ENCODE data around the gene UBXN6.

UBXN6 gene

GRCh38 chr19:4457654-4458395 lies at the start of gene UBXN6:
Gene UBXN6, minus strand, starts transcription at chr19:4457794. Its CDS starts 97 bp downstream, at chr19:4457697.
- DNase-seq = peak; percentile 99

DNA sequence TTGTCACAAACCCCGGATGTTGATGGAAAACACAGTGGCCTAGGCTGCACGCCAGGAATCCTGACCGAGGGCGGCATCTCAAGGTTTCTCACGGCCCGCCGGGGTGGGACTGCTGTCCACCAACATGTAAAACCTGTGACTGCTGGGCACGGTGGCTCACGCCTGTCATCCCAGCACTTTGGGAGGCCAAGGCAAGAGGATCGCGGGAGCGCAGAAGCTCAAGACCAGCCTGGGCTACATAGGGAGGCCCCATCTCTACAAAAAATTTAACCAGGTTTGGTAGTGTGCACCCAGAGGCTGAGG lies 49.5 kb upstream of the UBXN6 start:
- DNase-seq = no peak

DNA sequence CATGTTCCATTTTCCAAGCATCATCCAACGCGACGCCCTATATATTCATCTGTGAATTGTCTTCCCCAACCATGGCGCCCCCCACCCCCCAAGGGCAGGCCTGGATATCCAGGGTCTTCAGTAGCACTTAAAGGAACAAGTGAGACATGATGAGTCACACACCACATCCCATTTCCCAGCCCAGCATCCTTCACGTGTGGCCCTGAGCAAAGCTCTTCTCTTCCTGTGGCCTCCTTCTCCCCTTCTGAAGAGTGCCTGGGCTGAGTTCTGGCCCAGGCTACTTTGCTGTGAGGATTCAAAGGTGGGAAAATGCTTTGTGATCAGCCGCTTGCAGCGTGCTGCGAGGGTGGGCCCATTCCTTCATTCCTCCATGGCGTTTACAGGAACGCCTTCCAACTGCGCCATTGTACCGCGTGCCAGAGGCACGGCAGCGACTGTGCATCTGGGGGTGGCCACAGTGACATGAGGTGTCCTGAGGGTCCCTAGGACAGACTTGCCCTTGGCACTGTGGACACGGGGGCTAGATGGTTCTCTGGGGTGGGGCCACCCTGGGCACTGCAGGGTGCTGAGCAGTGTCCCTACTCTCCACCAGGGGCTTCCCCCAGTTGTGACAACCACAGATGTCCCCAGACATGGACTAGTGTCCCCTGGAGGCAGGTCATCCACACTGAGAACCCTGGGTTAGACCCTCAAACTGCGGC lies 49.0 kb upstream of the UBXN6 start:
- peak; percentile 60 for DNase-seq

DNA sequence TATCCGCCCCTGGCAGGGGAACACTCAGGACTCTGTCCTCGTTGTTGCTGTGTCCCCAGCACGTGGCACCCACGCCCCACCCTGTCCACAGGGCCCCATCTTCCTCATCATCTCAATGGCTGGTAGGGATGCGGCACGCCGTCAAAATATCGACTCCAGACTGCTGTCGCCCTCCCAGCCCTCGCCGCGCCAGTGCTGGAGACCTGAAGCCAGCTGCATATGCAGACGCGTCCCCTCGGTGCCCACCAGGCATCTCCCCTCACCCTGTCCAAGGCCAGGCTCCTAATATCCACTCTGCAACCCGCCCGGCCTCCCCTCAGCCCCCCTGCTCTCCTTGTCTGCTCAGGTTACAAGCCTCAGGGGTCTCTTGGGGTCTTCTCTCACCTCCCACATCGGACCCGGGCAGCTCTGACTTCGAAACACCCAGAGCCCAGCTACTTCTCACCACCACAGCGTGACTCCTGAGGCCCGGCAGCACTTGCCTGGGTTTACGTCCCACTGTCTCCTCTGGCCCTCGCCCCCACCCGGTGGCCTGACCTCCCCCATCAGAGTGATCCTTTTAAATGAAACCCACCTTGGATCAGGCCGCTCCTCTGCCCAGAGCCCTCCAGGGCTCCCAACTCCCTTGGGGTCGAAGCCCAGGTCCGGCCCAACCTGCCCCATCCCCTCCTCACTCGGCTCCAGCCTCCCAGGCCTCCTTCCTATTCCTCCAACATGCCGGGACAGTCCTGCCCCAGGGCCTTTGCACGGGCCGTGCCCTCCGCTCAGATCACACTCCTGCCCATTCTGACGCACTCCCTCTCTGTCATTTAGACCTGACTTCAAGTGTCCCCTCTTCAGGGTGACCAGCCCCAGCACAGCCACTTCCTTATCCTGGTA lies 48.2 kb upstream of the UBXN6 start:
- DNase-seq = no peak

DNA sequence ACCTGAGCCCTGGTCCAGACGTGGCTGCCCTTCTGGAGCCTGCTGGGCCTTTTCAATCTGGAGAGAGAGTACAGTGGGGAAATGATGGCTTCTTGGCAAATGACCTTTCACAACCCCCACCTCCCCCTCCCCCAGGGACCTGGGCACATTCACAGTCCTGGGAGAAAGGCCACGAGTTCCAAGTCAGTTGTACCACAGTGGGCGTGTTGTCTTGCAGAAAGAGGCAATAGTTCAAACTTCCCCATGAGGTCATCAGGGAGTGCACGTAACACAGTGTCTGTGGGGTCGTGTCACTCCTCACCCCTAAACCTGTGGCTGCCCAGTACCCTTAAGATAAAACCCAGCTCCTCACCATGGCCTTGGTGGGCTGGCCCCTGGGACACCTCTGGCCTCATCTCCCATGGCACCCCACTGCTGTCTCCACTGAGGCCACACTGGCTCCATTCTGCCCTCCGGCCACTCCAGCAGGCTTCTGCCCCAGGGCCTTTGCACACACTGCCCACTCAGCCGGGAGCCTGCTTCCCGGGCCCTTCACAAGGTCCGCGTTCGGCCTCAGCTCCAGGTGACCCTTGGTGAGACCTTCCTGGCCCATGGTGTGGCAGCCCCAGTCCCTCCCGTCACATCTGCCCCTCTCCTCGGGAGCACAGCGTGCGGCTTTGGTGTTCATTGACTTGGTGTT lies 47.4 kb upstream of the UBXN6 start:
- peak; percentile 91 for DNase-seq

GRCh38 chr19:4504297-4504701 lies 46.7 kb upstream of the UBXN6 start:
- DNase-seq = no peak

GRCh38 chr19:4503825-4504170 lies 46.2 kb upstream of the UBXN6 start:
- no peak for DNase-seq

DNA sequence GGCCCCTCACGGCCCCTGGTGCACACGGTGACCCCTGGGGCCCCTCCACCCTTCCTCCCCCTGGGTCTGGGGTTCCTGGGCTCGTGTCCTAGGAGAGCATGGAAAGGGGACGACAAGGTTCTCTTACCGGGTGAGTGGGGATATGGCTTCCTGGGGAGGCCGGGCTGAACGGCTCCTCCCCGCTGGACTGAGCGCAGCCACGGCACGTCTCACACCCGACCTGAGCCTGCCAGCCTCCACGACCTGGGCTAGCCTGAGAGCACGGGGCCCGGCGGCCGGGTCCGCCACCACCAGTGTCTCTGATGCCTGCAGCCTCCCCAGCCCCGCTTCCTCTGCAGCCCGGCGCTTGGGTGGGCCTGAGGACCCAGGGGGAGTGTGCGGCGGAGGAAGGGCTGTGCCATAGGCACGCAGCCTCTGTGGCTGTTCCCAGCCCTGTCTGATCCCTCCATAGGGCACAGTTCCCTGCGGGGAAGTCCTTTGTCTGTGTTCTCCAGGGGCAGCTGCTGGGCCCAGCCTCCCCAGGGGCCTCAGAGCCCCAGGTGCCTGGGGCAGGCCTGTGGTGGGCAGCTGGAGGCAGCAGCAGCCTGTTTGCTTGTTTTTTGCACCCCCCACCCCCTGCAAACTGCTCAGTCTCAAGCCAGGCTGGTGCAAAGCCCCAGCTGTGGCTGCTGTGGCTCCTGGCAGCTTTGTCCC lies 45.7 kb upstream of the UBXN6 start:
- DNase-seq = no peak

DNA sequence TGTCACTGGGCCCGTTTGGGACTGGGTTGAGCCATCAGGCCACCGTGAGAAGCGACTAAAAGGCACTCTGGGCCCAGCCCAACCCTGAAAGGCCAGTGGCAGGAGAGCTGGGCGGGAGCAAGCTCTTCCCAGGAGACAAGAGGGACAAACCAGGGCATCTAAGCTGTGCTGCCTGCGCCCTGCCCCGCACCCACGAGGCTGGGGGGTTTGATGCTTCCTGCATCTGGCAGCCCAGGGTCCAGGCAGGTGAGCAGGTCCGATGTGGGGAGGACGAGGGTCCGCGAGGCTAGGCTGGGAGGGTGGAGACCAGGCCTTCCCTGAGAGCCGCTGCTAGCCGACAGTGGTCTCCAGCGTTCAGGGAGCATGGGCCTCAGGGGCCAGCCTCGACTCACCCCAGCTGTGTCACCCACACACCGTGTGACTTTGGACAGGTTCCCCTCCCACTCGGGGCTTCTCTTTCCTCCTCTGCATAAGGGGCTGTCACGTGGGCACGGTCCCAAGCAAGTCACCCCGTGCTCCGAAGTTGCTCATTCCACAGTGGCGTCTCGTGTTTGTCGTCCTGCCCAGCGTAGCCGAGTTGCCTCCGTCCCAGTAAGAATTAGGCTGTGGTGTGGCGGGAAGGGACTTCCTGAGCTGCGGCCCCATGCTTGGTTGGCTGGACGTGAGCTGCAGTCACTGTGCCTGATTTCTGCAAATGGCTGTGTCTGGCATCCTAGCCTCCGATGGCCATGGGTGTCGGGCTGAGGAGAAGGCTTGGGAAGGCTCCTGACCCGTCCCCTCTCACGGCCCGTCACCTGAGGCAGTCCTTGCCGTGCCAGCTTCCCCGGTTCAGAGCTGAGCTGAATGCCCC lies 44.9 kb upstream of the UBXN6 start:
- no peak for DNase-seq

GRCh38 chr19:4501691-4502090 lies 44.1 kb upstream of the UBXN6 start:
- no peak for DNase-seq

GRCh38 chr19:4500841-4501591 lies 43.4 kb upstream of the UBXN6 start:
- no peak for DNase-seq

DNA sequence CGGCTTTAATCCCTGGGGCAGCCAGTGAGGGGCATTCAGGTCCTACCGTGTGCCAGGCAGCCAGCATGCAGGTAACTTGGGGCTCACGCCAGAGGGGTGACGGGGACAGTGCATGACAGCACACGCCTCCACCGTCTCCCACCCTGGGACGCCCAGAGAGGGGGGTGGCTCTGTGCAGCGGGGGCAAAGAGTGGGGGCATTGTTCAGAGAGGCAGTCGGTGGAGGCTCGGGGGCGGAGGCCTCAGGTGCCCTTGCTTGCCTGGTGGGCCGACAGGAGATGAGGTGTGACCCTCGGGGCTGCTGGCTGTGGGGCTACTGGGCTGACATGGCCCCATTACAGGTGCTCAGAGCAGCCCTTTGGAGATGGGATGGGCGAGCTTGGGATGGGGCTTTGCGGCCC lies 42.3 kb upstream of the UBXN6 start:
- DNase-seq = no peak

- DNase-seq = no peak
Observed at GRCh38 chr19:4499318-4499717, 41.7 kb upstream of the UBXN6 start.

- no peak for DNase-seq
Observed at GRCh38 chr19:4498694-4499093, 41.1 kb upstream of the UBXN6 start.

DNA sequence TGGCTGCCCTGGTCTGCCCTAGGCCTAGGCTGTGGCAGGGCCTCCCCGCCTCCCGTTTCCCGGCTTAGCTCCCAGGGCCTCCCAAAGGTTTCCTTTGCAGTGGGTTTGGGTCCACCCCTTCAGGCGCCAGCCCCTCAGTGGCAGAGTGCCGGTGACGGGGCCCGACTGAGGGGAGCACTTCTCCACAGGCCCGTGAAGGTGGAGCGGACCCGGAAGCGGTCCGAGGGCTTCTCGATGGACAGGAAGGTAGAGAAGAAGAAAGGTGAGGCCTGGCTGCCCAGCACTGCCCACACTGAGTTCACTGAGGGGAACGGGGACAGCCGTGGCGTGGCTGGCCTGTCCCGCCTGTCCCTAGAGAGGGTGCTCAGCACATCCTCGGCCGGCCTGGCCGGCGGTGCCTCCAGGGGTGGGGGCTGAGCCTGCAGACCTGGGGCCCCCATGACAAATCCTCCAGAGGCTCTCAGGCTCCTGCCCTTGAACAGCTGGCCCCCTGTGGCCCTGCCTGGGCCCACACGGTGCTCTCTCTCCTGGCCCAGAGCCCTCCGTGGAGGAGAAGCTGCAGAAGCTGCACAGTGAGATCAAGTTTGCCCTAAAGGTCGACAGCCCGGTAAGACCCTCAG lies 40.3 kb upstream of the UBXN6 start:
- DNase-seq = no peak

GRCh38 chr19:4496304-4496703 lies 38.7 kb upstream of the UBXN6 start:
- DNase-seq = no peak

- DNase-seq = no peak
Observed at GRCh38 chr19:4495471-4495870, 37.9 kb upstream of the UBXN6 start.

DNA sequence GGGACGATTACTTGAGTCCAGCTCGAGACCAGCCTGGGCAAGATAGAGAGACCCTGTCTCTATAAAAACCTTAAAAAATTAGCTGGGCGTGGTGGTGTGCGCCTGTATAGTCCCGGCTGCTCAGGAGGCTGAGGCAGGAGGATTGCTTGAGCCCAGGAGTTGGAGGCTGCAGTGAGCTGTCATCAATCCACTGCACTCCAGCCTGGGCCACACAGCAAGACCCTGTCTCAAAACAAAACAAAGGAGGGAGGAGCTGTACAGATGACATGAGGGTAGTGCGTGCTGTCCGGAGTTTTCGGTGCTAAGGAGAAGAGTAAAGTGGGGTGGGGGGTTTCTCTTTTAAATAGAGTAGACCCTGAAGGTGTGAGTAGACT lies 37.1 kb upstream of the UBXN6 start:
- no peak for DNase-seq

DNA sequence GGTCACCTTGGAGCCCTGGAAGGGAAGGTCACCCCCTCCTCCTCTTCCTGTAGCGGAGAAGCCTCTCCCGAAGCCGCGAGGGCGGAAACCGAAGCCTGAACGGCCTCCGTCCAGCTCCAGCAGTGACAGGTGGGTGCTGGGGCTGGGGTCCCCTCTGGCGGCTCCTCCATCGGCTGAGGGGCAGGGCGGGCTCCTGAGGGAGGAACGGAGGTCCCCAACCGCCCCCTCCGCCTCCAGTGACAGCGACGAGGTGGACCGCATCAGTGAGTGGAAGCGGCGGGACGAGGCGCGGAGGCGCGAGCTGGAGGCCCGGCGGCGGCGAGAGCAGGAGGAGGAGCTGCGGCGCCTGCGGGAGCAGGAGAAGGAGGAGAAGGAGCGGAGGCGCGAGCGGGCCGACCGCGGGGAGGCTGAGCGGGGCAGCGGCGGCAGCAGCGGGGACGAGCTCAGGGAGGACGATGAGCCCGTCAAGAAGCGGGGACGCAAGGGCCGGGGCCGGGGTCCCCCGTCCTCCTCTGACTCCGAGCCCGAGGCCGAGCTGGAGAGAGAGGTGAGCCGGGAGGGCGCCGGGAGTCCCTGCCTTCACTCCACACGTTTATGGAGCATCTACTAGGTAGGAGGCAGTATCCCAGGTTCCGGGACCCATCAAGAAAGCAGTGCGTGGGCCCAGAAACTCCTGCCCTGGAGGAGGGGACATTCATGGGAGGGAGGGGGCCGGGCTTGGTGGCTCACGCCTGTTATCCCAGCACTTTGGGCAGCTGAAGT lies 36.5 kb upstream of the UBXN6 start:
- DNase-seq = no peak

Measured in inflammatory macrophage treated with lipopolysaccharide for 4 hours (primary cell).